Progenitor cell of endocrine pancreas (in vitro differentiated cells): ENCODE data around the gene LIG1. TPM values are rescaled to one million over a fixed set of nuclear protein-coding genes. Genes with fewer than 3 reads are reported as not detected.

Experiments used
- DNase-seq: peaks from one replicate; pipeline ENCODE4 v3.0.0; 2021; ENCODE audit warnings: low spot score; ENCODE audit not compliant: unreplicated experiment
- H3K27ac Mint-ChIP-seq: 2 replicates; pipeline ENCODE4 v1.8.0; 2021; ENCODE audit warnings: mild to moderate bottlenecking, moderate library complexity, mixed read lengths
- H3K27me3 Mint-ChIP-seq: 2 replicates; pipeline ENCODE4 v1.8.0; 2021; ENCODE audit warnings: mixed read lengths
- H3K36me3 Mint-ChIP-seq: 2 replicates; pipeline ENCODE4 v1.8.0; 2022; ENCODE audit warnings: mixed read lengths; ENCODE audit not compliant: insufficient read depth
- H3K4me1 Mint-ChIP-seq: 2 replicates; pipeline ENCODE4 v1.8.0; 2021; ENCODE audit warnings: low read depth, mixed read lengths
- H3K4me3 Mint-ChIP-seq: 2 replicates; pipeline ENCODE4 v1.8.0; 2021; ENCODE audit warnings: low read depth, mild to moderate bottlenecking, moderate library complexity, mixed read lengths
- H3K9me3 Mint-ChIP-seq: 2 replicates; pipeline ENCODE4 v1.8.0; 2021; ENCODE audit warnings: low read depth, mixed read lengths
- total RNA-seq: library from RNA; stranded (reverse); gene quantifications from 2 replicates; pipeline ENCODE4 v1.2.1, GENCODE V29; 2021
- TF ChIP-seq, protein P1 (sequence below): fragments of 200-600 bp; sonication (generic); IDR thresholded peaks from one replicate; pipeline ENCODE4 v1.5.0; 2021; ENCODE audit warnings: antibody characterized with exemption, mild to moderate bottlenecking; ENCODE audit not compliant: unreplicated experiment

Gene LIG1
- total RNA-seq, 1 donor from 2014 or later = 90.4 TPM

DNA sequence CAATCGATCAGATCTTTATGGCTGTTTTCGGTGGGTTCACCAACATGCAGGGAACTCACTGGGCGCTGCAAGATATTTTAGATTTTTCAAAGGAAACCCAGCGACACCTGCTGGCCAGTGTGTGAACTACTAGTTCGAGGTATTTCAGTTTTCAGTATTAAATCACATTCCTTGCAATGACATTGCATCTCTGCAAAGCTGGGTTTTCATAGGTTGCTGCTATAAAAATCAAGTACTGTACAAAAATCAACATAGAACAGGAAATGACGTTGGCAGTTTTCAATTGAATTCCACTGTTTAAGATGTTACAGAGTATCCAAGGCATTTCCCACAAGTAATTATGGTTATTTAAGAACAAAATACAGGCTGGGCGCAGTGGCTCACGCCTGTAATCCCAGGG is 17.6 kb downstream of the LIG1 start:
- Mint-ChIP-seq H3K4me1 (no peaks in the 10 kb centered on the region), H3K27ac (no peak overlapping the region), H3K9me3 (no peaks in the 10 kb centered on the region), H3K27me3 (no peaks in the 10 kb centered on the region), H3K4me3 (no peak overlapping the region), H3K36me3 (peaks cover 9% of the 10 kb centered on the region)
- DNase-seq = peak; percentile 51
- TF ChIP-seq, protein P1, sequence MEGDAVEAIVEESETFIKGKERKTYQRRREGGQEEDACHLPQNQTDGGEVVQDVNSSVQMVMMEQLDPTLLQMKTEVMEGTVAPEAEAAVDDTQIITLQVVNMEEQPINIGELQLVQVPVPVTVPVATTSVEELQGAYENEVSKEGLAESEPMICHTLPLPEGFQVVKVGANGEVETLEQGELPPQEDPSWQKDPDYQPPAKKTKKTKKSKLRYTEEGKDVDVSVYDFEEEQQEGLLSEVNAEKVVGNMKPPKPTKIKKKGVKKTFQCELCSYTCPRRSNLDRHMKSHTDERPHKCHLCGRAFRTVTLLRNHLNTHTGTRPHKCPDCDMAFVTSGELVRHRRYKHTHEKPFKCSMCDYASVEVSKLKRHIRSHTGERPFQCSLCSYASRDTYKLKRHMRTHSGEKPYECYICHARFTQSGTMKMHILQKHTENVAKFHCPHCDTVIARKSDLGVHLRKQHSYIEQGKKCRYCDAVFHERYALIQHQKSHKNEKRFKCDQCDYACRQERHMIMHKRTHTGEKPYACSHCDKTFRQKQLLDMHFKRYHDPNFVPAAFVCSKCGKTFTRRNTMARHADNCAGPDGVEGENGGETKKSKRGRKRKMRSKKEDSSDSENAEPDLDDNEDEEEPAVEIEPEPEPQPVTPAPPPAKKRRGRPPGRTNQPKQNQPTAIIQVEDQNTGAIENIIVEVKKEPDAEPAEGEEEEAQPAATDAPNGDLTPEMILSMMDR = peak; percentile 87

DNA sequence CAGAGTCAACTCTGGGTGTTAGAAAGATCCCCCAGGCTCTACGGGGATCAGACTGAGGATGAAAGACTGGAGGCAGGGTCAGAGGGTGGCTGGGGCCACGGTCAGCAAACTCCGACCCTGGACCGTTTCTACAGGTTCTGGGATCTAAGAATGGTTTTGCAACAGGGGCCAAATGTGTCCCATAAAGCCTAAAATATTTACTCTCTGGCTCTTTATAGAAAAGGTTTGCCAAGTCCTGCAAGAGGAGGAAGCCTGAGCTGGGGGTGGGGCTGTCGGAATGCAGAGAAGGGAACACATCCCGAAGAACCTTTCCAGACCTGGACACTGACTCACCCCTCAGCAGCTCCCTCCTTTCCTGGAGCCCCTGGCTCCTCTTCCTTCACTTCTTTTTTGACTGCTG is 20.7 kb downstream of the LIG1 start:
- no peak for DNase-seq

GRCh38 chr19:48148576-48148975 is 21.6 kb downstream of the LIG1 start:
- TF ChIP-seq, protein P1 = no peak
- no peak for DNase-seq
- no peaks in the 10 kb centered on the region for H3K9me3 Mint-ChIP-seq
- no peak overlapping the region for H3K27ac Mint-ChIP-seq
- H3K27me3 Mint-ChIP-seq = no peaks in the 10 kb centered on the region
- no peak overlapping the region for H3K4me3 Mint-ChIP-seq
- no peaks in the 10 kb centered on the region for H3K4me1 Mint-ChIP-seq
- peaks cover 9% of the 10 kb centered on the region for H3K36me3 Mint-ChIP-seq

More for the DNA sequence above, 20.7 kb downstream of the LIG1 start:
- no peak overlapping the region for H3K4me3 Mint-ChIP-seq
- peaks cover 7% of the 10 kb centered on the region for H3K36me3 Mint-ChIP-seq
- H3K4me1 Mint-ChIP-seq = no peaks in the 10 kb centered on the region
- H3K27ac Mint-ChIP-seq = no peak overlapping the region
- TF ChIP-seq, protein P1 = no peak
- H3K27me3 Mint-ChIP-seq = no peaks in the 10 kb centered on the region
- H3K9me3 Mint-ChIP-seq = no peaks in the 10 kb centered on the region

DNA sequence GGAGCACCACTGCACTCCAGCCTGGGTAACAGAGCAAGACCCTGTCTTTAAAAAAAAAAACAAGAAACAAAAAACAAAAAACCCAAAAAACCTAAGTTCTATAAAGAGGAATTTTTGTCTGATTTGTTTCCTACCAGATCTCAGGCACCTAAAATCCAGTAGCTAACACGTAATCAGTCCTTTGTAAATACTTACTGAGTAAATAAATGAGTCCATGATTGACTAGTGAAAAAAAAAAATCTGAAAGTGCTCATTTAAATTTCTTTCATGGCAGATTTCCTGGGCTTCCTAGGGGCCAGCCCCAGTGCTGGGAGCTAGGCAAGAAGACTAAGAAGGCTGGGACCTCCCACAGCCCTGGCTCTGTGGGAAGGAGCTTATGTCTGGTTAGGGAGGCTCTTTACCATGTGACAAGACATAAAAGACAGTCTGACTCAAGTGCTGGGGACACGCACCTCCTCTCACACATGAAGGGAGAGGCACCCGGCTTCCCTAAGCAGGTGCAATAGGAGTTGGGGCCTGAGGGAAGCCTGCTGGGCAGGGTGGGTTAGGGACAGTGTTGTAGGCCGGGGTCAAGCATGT is 22.5 kb downstream of the LIG1 start:
- Mint-ChIP-seq H3K4me1 (no peaks in the 10 kb centered on the region), H3K27ac (no peak overlapping the region), H3K27me3 (no peaks in the 10 kb centered on the region), H3K9me3 (no peaks in the 10 kb centered on the region), H3K4me3 (no peak overlapping the region), H3K36me3 (peaks cover 12% of the 10 kb centered on the region)
- no peak for DNase-seq
- TF ChIP-seq, protein P1 = no peak

DNA sequence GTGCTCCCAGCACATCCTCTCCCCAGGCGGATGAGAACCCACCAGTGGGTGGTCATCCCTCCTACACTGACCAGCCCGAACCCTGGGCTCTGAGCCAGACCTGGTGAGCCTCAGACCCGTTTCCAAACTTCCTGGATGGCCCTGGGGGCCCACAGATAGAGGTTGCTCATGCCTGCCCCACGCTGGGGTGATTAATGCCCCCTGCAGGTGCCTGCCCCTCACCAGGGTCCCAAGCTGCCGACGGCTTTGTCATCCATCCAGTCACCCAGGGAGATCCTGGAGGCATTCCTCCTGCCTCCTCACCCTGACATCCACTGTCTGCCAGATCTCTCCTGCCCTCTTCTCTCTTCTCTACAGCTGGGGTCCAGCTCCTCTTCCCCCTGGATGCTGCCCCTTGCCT is 31.1 kb downstream of the LIG1 start:
- Mint-ChIP-seq H3K4me3 (no peak overlapping the region), H3K27me3 (no peaks in the 10 kb centered on the region), H3K9me3 (no peaks in the 10 kb centered on the region), H3K4me1 (no peaks in the 10 kb centered on the region), H3K27ac (peak overlapping the region; percentile 14), H3K36me3 (peaks cover 9% of the 10 kb centered on the region)
- TF ChIP-seq, protein P1 = no peak
- no peak for DNase-seq
